HG03442 (cell line): Measurements from ENCODE around the gene IRF3.

Experiments used
- ATAC-seq: cut with Tn5 transposase; IDR thresholded peaks from one replicate; pipeline ENCODE4 v1.9.1; 2021; ENCODE audit warnings: mild to moderate bottlenecking, moderate library complexity; ENCODE audit not compliant: unreplicated experiment

The IRF3 gene

DNA sequence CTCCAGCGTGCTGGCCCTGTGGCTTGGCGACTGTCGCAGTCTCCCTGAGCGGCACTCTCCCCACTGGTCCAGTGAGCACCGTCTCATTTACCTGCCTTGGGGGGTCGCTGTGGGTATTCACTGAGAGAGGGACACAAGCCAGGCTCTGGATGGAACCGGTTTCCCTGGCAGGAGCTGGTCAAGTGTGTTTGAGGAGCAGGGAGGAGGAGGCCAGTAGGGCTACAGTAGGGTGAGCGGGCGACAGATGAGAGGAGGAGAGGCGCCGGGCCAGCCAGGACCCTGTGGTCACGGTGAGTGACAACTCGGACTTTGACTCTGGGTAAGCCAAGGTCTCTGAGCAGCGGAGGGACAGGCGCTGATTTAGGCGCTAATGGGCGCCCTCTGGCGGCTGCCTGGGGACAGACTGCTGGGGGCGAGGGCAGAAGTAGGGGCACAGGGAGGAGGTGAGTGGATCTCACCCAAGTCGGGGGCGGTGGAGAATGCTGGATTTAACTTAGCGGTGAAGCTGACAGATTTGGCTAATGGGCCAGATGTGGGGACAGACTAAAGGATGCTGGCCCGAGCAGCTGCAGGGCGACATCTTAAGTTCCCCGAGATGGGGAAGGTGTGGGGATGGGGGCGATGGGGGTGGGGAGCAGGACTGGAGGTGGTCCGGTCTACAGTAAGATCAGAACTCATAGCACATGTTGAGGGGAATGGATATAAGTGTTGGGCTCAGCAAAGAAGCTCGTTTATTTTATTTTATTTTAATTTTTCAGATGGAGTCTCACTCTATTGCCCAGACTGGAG, 6.7 kb upstream of the IRF3 start:
- no peak for ATAC-seq

DNA sequence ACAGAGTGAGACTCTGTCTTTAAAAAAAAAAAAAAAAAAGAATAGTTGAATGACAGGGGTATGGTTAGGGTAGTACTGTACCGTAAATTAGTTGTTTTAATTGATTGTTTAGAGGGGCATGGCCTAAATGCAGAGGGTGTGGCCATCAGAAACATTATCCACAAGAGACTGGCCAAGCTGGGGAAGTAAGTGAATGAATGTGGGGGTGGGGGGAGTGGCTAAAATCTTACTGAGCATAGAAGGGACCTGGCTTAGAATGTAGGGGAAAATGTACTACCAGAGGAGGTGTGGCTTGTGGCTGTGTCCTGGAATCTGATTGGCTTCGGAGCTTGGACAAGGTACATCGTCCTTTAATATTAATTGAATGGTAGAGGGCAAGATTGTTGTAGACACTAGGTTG, 3.9 kb upstream of the IRF3 start:
- ATAC-seq = no peak

DNA sequence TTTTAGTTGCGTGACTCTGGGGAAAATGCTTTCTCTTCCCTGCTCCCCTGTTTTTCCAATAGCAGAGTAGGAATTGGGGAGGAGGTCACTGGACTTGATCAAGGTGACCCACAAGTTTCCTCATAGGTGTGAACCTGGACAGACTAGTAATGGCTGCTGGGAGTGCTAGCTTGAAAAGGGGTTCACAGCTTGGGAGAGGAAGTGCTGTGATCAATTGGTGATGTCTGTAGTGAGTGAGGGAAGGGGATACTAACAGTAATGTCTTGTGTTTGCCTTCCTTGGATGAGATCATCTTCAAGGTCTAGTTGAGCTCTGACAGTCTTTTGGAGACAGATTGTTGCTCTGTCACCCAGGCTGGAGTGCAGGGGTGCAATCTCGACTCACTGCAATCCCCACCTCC, 1.8 kb upstream of the IRF3 start:
- no peak for ATAC-seq

- no peak for ATAC-seq
Observed at GRCh38 chr19:49666120-49666444, 425 bp upstream of the IRF3 start.

GRCh38 chr19:49665036-49665350, 664 bp downstream of the IRF3 start:
- ATAC-seq = no peak

DNA sequence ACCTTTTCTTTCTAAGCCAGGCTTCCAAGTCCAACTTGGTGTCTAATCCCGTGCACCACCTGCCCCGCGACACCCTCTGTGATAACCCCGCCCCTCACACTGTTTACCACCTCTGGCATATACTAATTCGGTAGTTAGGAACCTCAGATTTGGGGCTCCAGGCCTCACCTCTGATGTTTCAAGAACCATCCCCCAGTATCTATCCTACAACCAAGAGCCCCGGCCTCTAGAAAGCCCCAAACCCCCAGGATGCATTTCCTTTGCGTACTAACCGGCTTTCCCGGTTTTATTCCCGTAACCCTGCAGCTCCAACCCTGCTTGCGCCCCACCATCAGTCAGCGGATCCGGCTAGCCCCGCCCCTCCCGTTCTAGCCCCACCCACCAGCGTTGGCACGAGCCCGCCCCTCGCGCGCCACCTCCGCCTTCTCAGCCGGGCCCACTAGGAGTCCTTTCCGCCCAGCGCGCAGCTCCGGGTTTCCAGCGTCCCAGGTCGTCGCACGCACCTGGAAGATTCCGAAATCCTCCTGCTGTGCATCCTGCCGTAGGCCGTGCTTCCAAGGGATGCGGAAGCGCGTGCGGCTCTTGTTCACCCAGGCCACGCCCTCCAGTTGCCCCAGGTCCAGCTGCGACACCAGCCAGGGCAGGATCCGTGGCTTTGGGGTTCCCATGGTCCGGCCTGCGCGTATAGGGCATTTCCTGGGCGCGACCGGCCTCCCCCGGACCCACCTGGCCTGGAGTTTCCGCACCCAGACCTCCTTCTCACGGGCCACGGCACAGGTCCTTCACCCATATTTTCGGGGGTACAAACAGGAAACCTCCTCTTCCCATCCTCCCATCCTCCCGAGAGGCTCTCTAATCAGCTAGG, 1.3 kb downstream of the IRF3 start:
- no peak for ATAC-seq

- no peak for ATAC-seq
Observed at GRCh38 chr19:49663224-49663623, 2.4 kb downstream of the IRF3 start.

GRCh38 chr19:49662011-49662410, 3.6 kb downstream of the IRF3 start:
- ATAC-seq = no peak

DNA sequence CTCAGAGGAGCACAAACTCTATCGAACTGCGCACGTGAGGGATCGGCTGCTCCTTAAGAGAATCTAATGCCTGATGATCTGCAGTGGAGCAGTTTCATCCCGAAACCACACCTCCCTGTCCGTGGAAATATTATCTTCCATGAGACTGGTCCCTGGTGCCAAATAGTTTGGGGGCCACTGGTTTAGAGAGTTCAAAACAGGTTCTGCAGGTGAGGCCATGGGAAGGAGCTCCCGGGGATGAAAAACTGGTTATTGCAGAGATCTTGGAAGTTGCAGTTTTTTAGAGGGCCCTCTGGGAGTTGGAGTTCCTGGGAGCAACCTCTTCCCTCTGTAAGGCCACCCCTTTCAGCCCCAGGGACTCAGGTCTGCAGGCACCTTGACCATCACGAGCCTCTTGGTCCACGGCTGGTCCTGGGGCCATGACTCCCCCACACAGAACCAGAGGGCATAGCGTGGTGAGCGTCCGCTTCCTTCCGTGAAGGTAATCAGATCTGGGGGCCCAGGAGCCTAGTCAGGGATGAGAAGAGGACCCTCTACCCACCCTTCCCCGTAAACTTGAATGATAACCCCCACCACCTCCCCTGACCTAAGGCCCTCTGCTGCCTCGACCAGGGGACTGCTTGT, 5.2 kb downstream of the IRF3 start:
- ATAC-seq = no peak

GRCh38 chr19:49658566-49659442, 6.9 kb downstream of the IRF3 start:
- no peak for ATAC-seq

DNA sequence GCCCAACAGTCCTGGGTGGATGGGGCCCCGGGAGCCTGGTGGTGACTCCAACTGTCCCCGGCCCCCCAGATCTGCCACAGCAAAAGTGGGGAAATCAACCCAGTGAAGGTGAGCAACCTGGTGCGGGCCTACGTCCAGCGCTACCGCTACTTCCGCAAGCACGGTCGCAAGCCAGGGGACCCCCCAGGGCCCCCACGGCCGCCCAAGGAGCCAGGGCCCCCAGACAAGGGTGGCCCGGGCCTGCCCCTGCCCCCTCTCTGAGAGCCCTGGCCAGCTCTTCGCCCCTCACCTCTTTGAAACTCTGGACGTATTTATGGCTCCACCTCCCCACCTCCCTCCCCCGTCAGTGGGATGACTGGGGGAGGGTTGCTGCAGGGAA, 7.5 kb downstream of the IRF3 start:
- no peak for ATAC-seq

DNA sequence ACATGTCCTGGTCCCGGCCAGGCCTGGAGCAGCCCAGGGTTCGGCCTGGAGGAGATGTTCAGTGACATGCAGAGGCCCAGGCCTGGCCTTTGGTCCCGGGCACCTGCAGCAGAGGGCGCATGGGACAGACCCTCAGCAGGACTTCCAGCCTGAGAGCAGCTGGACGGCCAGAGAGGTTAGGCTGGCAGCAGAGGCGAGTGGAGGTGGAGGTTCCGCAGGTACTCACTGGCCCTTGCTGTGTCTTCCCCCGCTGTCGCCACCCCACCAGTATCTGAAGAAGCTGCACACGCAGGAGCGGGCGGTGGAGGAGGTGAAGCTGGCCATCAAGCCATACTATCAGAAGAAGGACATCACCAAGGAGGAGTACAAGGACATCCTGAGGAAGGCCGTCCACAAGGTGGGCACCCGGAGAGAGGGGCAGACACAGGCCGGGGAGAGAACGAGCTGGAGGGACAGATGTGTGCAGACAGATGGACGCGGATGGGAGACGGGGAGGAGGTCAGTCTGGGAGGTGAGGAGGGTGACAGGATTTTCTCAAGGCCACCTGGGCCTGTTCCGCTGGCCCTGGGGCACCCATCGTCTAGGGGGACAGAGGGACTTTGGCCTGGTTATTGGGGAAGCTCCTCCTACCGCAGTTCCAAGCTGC, 8.0 kb downstream of the IRF3 start:
- ATAC-seq = no peak

DNA sequence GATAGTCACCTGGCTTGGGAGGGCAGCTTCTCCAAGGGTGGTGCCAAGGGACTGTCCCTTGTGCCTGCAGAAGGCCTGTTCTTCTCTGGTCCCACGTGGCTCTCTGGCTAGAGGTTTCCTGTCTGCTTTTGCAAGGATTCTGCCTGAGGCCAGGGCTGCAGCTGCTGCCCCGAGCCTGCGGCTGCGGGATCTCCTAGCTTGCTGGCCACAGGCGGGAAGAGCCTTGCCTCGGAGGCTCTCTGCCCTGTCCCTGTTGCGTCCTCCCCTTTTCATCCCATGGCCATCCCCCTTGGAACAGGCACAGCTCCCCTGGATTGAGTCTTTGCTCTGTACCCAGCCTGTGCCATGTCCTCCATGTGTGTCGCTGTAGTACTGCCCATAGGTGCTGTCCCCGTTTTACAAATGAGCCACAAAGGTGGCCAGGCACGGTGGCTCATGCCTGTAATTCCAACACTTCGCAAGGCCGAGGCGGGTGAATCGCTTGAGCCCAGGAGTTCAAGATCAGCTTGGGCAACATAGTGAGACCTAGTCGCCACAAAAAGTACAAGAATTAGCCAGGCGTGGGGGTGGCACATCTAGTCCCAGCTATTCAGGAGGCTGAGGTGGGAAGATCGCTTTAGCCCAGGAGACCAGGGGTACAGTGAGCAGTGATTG, 9.1 kb downstream of the IRF3 start:
- ATAC-seq = no peak

GRCh38 chr19:49655570-49656455, 9.8 kb downstream of the IRF3 start:
- no peak for ATAC-seq

GRCh38 chr19:49654581-49654980, 11.1 kb downstream of the IRF3 start:
- ATAC-seq = no peak

DNA sequence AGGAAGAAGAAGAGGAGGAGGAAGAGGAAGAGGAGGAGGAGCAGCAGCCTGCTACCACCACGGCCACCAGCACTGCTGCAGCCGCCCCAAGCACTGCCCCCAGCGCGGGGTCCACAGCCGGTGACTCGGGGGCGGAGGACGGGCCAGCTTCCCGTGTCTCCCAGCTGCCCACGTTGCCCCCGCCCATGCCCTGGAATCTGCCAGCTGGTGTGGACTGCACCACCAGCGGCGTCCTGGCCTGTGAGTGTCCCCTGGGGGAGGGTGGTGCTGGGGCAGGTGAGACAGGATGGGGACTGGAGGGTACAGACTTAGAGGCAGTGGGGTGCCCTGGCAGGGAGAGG, 12.2 kb downstream of the IRF3 start:
- no peak for ATAC-seq

DNA sequence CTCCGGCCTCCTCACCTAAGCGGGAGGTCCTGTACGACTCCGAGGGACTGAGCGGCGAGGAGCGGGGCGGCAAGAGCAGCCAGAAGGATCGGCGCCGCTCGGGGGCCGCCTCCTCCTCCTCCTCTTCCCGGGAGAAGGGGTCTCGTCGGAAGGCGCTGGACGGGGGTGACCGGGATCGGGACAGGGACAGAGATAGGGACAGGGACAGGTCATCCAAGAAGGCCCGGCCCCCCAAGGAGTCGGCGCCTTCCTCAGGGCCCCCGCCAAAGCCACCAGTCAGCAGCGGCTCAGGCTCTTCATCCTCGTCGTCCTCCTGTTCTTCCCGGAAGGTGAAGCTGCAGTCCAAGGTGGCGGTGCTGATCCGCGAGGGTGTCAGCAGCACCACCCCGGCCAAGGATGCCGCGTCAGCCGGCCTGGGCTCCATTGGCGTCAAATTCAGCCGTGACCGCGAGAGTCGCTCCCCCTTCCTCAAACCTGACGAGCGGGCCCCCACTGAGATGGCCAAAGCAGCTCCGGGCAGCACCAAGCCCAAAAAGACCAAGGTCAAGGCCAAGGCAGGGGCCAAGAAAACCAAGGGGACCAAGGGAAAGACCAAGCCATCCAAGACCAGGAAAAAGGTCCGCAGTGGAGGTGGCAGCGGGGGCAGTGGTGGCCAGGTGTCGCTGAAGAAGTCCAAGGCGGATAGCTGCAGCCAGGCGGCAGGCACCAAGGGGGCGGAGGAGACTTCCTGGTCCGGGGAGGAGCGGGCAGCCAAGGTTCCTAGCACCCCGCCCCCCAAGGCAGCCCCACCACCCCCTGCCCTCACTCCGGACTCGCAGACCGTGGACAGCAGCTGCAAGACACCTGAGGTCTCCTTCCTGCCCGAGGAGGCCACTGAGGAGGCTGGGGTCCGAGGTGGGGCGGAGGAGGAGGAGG, 12.8 kb downstream of the IRF3 start:
- ATAC-seq = no peak

DNA sequence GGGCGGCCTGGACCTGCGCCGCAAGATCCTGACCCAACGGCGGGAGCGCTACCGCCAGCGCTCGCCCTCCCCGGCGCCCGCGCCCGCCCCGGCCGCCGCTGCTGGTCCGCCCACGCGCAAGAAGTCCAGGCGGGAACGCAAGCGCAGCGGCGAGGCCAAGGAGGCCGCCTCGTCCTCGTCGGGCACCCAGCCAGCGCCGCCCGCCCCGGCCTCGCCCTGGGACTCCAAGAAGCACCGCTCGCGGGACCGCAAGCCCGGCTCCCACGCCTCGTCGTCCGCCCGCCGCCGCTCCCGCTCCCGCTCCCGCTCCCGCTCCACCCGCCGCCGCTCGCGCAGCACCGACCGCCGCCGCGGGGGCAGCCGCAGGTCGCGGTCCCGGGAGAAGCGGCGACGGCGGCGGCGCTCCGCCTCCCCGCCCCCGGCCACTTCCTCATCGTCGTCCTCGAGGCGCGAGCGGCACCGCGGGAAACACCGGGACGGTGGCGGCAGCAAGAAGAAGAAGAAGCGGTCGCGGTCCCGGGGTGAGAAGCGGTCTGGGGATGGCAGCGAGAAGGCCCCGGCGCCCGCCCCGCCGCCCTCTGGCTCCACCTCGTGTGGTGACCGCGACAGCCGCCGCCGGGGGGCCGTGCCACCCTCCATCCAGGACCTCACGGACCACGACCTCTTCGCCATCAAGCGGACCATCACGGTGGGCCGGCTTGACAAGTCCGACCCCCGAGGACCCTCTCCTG, 13.7 kb downstream of the IRF3 start:
- ATAC-seq = no peak
